ENCODE measurements around the gene TTC28. TPM values are rescaled to one million over a fixed set of nuclear protein-coding genes. Genes with fewer than 3 reads are reported as not detected.

TTC28 gene
- polyA plus RNA-seq, 1 donor from 2014 or later: 14.8 TPM

DNA sequence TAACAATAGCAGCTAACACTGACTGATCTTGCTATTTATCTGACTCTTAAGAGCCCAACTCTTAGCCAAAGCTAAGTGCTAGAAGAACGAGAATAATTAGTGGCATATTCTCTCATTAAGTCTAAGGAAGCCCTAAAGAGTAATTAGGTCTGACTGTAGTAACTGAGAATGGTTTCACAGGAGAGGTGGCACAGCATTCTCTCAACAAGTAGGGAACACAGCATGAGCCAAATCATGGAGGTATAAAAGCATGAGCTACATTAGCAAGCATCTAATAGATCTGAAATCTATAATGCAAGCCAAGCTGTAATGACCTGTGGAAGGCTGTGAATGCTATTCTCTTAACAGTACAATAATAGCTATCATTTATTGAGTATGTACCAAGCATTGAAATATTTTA is 230.6 kb downstream of the TTC28 start:
- TF ChIP-seq EZH2 (IDR thresholded peaks at IDR 0.05; ENCODE audit: borderline replicate concordance, insufficient read depth, low read length, poor library complexity, severe bottlenecking): no peak
- no peak for TF ChIP-seq SMC3 (conservative IDR thresholded peaks at IDR 0.05; ENCODE audit: poor library complexity)
- TF ChIP-seq TAF1 (IDR thresholded peaks at IDR 0.05; ENCODE audit: low read depth): no peak
- no peak for TF ChIP-seq MXI1 (conservative IDR thresholded peaks at IDR 0.05; ENCODE audit: poor library complexity, severe bottlenecking)
- TF ChIP-seq, protein P1, sequence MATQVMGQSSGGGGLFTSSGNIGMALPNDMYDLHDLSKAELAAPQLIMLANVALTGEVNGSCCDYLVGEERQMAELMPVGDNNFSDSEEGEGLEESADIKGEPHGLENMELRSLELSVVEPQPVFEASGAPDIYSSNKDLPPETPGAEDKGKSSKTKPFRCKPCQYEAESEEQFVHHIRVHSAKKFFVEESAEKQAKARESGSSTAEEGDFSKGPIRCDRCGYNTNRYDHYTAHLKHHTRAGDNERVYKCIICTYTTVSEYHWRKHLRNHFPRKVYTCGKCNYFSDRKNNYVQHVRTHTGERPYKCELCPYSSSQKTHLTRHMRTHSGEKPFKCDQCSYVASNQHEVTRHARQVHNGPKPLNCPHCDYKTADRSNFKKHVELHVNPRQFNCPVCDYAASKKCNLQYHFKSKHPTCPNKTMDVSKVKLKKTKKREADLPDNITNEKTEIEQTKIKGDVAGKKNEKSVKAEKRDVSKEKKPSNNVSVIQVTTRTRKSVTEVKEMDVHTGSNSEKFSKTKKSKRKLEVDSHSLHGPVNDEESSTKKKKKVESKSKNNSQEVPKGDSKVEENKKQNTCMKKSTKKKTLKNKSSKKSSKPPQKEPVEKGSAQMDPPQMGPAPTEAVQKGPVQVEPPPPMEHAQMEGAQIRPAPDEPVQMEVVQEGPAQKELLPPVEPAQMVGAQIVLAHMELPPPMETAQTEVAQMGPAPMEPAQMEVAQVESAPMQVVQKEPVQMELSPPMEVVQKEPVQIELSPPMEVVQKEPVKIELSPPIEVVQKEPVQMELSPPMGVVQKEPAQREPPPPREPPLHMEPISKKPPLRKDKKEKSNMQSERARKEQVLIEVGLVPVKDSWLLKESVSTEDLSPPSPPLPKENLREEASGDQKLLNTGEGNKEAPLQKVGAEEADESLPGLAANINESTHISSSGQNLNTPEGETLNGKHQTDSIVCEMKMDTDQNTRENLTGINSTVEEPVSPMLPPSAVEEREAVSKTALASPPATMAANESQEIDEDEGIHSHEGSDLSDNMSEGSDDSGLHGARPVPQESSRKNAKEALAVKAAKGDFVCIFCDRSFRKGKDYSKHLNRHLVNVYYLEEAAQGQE (IDR thresholded peaks at IDR 0.05; ENCODE audit: borderline replicate concordance): no peak
- TF ChIP-seq RAD21 (conservative IDR thresholded peaks at IDR 0.05): no peak
- no peak for TF ChIP-seq POLR2AphosphoS5 (IDR thresholded peaks at IDR 0.05)
- no peak for TF ChIP-seq EP300 (conservative IDR thresholded peaks at IDR 0.05; ENCODE audit: poor library complexity, severe bottlenecking)
- TF ChIP-seq, protein P2, sequence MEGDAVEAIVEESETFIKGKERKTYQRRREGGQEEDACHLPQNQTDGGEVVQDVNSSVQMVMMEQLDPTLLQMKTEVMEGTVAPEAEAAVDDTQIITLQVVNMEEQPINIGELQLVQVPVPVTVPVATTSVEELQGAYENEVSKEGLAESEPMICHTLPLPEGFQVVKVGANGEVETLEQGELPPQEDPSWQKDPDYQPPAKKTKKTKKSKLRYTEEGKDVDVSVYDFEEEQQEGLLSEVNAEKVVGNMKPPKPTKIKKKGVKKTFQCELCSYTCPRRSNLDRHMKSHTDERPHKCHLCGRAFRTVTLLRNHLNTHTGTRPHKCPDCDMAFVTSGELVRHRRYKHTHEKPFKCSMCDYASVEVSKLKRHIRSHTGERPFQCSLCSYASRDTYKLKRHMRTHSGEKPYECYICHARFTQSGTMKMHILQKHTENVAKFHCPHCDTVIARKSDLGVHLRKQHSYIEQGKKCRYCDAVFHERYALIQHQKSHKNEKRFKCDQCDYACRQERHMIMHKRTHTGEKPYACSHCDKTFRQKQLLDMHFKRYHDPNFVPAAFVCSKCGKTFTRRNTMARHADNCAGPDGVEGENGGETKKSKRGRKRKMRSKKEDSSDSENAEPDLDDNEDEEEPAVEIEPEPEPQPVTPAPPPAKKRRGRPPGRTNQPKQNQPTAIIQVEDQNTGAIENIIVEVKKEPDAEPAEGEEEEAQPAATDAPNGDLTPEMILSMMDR (IDR thresholded peaks at IDR 0.05; ENCODE audit: poor library complexity, severe bottlenecking): no peak
- H3K9me3 ChIP-seq (ENCODE audit: low read length): peaks cover 5% of the 10 kb centered on the region
- H3K27me3 ChIP-seq (ENCODE audit: insufficient read depth, low read depth, low read length): no peaks in the 10 kb centered on the region
- H3K4me2 ChIP-seq (ENCODE audit: low read length): no peak overlapping the region
- H3F3A ChIP-seq (ENCODE audit: insufficient read depth, low read length, poor library complexity, severe bottlenecking): no peaks in the 10 kb centered on the region
- H2AFZ ChIP-seq (ENCODE audit: low read depth, low read length): no peak overlapping the region
- peaks cover 11% of the 10 kb centered on the region for H3K79me2 ChIP-seq (replicated peaks; ENCODE audit: insufficient read depth, low read length)
- H3K9ac ChIP-seq (ENCODE audit: low read length): no peak overlapping the region
- no peak overlapping the region for H3K4me3 ChIP-seq (ENCODE audit: low read length)
- no peaks in the 10 kb centered on the region for H3K36me3 ChIP-seq (ENCODE audit: insufficient read depth, low read length)
- H3K27ac ChIP-seq (ENCODE audit: low read length): no peak overlapping the region
- H4K20me1 ChIP-seq (ENCODE audit: insufficient read depth): no peaks in the 10 kb centered on the region
- H3K9me2 ChIP-seq (ENCODE audit: insufficient read depth, low read length): no peaks in the 10 kb centered on the region

- Histone ChIP-seq H3K79me2 (replicated peaks; ENCODE audit: insufficient read depth, low read length) (peaks cover 11% of the 10 kb centered on the region), H3K27ac (ENCODE audit: low read length) (no peak overlapping the region), H4K20me1 (ENCODE audit: insufficient read depth) (no peaks in the 10 kb centered on the region), H3K9me3 (ENCODE audit: low read length) (peaks cover 5% of the 10 kb centered on the region), H3K9me2 (ENCODE audit: insufficient read depth, low read length) (no peaks in the 10 kb centered on the region), H3K36me3 (ENCODE audit: insufficient read depth, low read length) (no peaks in the 10 kb centered on the region), H3F3A (ENCODE audit: insufficient read depth, low read length, poor library complexity, severe bottlenecking) (no peaks in the 10 kb centered on the region), H2AFZ (ENCODE audit: low read depth, low read length) (no peak overlapping the region), H3K9ac (ENCODE audit: low read length) (no peak overlapping the region), H3K27me3 (ENCODE audit: insufficient read depth, low read depth, low read length) (no peaks in the 10 kb centered on the region), H3K4me2 (ENCODE audit: low read length) (no peak overlapping the region), H3K4me3 (ENCODE audit: low read length) (no peak overlapping the region)
- TF ChIP-seq, protein P1 (IDR thresholded peaks at IDR 0.05; ENCODE audit: borderline replicate concordance): no peak
These were observed 231.0 kb downstream of the TTC28 start for GRCh38 chr22:28448625-28449024.

Data from neural cell (in vitro differentiated cells).